Activated T-helper 1 cell treated with anti-CD3 and anti-CD28 coated beads, Interleukin-12 subunit alpha, Interleukin-12 subunit beta, Interleukin-2, Interleukin-4 antibody, amounts not matched to agents 30 ng/mL and 10 ng/mL and 1 ng/mL, durations not matched to agents 14 hours and 24 hours and 36 hours (primary cell): Measurements from ENCODE around the gene EFNA3. TPM values are rescaled to one million over a fixed set of nuclear protein-coding genes. Genes with fewer than 3 reads are reported as not detected.

Experiments
- DNase-seq: peaks from one replicate; pipeline ENCODE4 v3.0.0; 2021; ENCODE audit warnings: low spot score
- H3K27ac Mint-ChIP-seq: one replicate; pipeline ENCODE4 v1.8.0; 2021; ENCODE audit warnings: mild to moderate bottlenecking, mixed read lengths
- H3K27me3 Mint-ChIP-seq: one replicate; pipeline ENCODE4 v1.8.0; 2022; ENCODE audit warnings: mild to moderate bottlenecking, moderate library complexity, mixed read lengths; ENCODE audit not compliant: insufficient read depth
- H3K36me3 Mint-ChIP-seq: one replicate; pipeline ENCODE4 v1.8.0; 2021; ENCODE audit warnings: low read depth, mixed read lengths
- H3K4me1 Mint-ChIP-seq: one replicate; pipeline ENCODE4 v1.8.0; 2021; ENCODE audit warnings: low read depth, mixed read lengths
- H3K4me3 Mint-ChIP-seq: one replicate; pipeline ENCODE4 v1.8.0; 2021; ENCODE audit warnings: mild to moderate bottlenecking, moderate library complexity, mixed read lengths
- H3K9me3 Mint-ChIP-seq: one replicate; pipeline ENCODE4 v1.8.0; 2021; ENCODE audit warnings: mixed read lengths
- intact Hi-C: fragments of 100-400 bp; cut with micrococcal nuclease; formaldehyde crosslinking; loops from one replicate; pipeline ENCODE4 v1.15.1; 2024
- total RNA-seq: library from RNA; stranded (reverse); gene quantifications from 2 replicates; pipeline ENCODE4 v1.2.3, GENCODE V29; 2022

Gene EFNA3
- total RNA-seq, 1 donor from 2014 or later: 2.8 TPM

GRCh38 chr1:155051777-155052398 lies 26.7 kb upstream of the EFNA3 start:
- DNase-seq: peak; percentile 30
- intact Hi-C loops: loop anchor here (1.0 to 2.0 kb wide), 4 partner anchors 9 to 77 kb away; partner anchors contain the start of genes CKS1B and FLAD1
- Mint-ChIP-seq H3K4me1 (peaks cover 28% of the 10 kb centered on the region), H3K36me3 (peaks cover 5% of the 10 kb centered on the region), H3K9me3 (no peaks in the 10 kb centered on the region), H3K4me3 (peak overlapping the region; percentile 86), H3K27ac (peak overlapping the region; percentile 70), H3K27me3 (no peaks in the 10 kb centered on the region)

- H3K9me3 Mint-ChIP-seq: no peaks in the 10 kb centered on the region
- no peak for DNase-seq
- H3K36me3 Mint-ChIP-seq: peaks cover 5% of the 10 kb centered on the region
- H3K27ac Mint-ChIP-seq: peak overlapping the region; percentile 70
- intact Hi-C loops: loop anchor here (1.0 kb wide), 2 partner anchors 9 to 32 kb away; no protein-coding TSS in a partner anchor
- peak overlapping the region; percentile 86 for H3K4me3 Mint-ChIP-seq
- peaks cover 28% of the 10 kb centered on the region for H3K4me1 Mint-ChIP-seq
- no peaks in the 10 kb centered on the region for H3K27me3 Mint-ChIP-seq
These were observed 25.9 kb upstream of the EFNA3 start for GRCh38 chr1:155052439-155053395.

GRCh38 chr1:155053531-155054105 lies 25.0 kb upstream of the EFNA3 start:
- peaks cover 28% of the 10 kb centered on the region for H3K4me1 Mint-ChIP-seq
- peaks cover 5% of the 10 kb centered on the region for H3K36me3 Mint-ChIP-seq
- H3K27me3 Mint-ChIP-seq: no peaks in the 10 kb centered on the region
- DNase-seq: no peak
- no peaks in the 10 kb centered on the region for H3K9me3 Mint-ChIP-seq
- peak overlapping the region; percentile 70 for H3K4me3 Mint-ChIP-seq
- peak overlapping the region; percentile 21 for H3K27ac Mint-ChIP-seq
- intact Hi-C loops: no loop called here

GRCh38 chr1:155057104-155057503 lies 21.5 kb upstream of the EFNA3 start:
- intact Hi-C loops: no loop called here
- H3K9me3 Mint-ChIP-seq: no peaks in the 10 kb centered on the region
- no peak overlapping the region for H3K4me3 Mint-ChIP-seq
- H3K27ac Mint-ChIP-seq: no peak overlapping the region
- peaks cover 21% of the 10 kb centered on the region for H3K4me1 Mint-ChIP-seq
- peaks cover 10% of the 10 kb centered on the region for H3K36me3 Mint-ChIP-seq
- no peaks in the 10 kb centered on the region for H3K27me3 Mint-ChIP-seq
- no peak for DNase-seq

GRCh38 chr1:155057788-155058211 lies 20.8 kb upstream of the EFNA3 start:
- H3K36me3 Mint-ChIP-seq: peaks cover 10% of the 10 kb centered on the region
- peaks cover 20% of the 10 kb centered on the region for H3K4me1 Mint-ChIP-seq
- intact Hi-C loops: no loop called here
- H3K27me3 Mint-ChIP-seq: no peaks in the 10 kb centered on the region
- H3K9me3 Mint-ChIP-seq: no peaks in the 10 kb centered on the region
- no peak for DNase-seq
- H3K4me3 Mint-ChIP-seq: no peak overlapping the region
- no peak overlapping the region for H3K27ac Mint-ChIP-seq

- no peak for DNase-seq
- Mint-ChIP-seq H3K4me3 (no peak overlapping the region), H3K4me1 (peaks cover 31% of the 10 kb centered on the region), H3K27me3 (no peaks in the 10 kb centered on the region), H3K36me3 (peaks cover 10% of the 10 kb centered on the region), H3K9me3 (no peaks in the 10 kb centered on the region), H3K27ac (no peak overlapping the region)
- intact Hi-C loops: loop anchor here (1.0 to 5.0 kb wide), 7 partner anchors 8 to 453 kb away; partner anchors contain the start of genes ADAR and CKS1B
These were observed 17.9 kb upstream of the EFNA3 start for GRCh38 chr1:155060736-155061135.

GRCh38 chr1:155061381-155062150 lies 17.1 kb upstream of the EFNA3 start:
- no peaks in the 10 kb centered on the region for H3K27me3 Mint-ChIP-seq
- peaks cover 5% of the 10 kb centered on the region for H3K36me3 Mint-ChIP-seq
- peak overlapping the region; percentile 30 for H3K4me3 Mint-ChIP-seq
- intact Hi-C loops: loop anchor here (1.0 to 5.0 kb wide), 9 partner anchors 9 to 503 kb away; partner anchors contain the start of genes ADAR, CKS1B, SLC50A1 and UBE2Q1
- no peaks in the 10 kb centered on the region for H3K9me3 Mint-ChIP-seq
- no peak overlapping the region for H3K27ac Mint-ChIP-seq
- H3K4me1 Mint-ChIP-seq: peaks cover 31% of the 10 kb centered on the region
- peak; percentile 88 for DNase-seq

- H3K27ac Mint-ChIP-seq: no peak overlapping the region
- H3K4me1 Mint-ChIP-seq: peaks cover 31% of the 10 kb centered on the region
- intact Hi-C loops: loop anchor here (2.0 to 5.0 kb wide), 3 partner anchors 73 to 503 kb away; partner anchors contain the start of genes ADAR, SLC50A1 and UBE2Q1
- DNase-seq: no peak
- peaks cover 8% of the 10 kb centered on the region for H3K36me3 Mint-ChIP-seq
- no peaks in the 10 kb centered on the region for H3K9me3 Mint-ChIP-seq
- no peaks in the 10 kb centered on the region for H3K27me3 Mint-ChIP-seq
- no peak overlapping the region for H3K4me3 Mint-ChIP-seq
These were observed 16.4 kb upstream of the EFNA3 start for GRCh38 chr1:155062151-155062686.

- peak; percentile 67 for DNase-seq
- intact Hi-C loops: loop anchor here (1.0 to 5.0 kb wide), 8 partner anchors 8 to 504 kb away; partner anchors contain the start of genes ADAR, KRTCAP2, SLC50A1 and TRIM46
- Mint-ChIP-seq H3K4me1 (peaks cover 31% of the 10 kb centered on the region), H3K36me3 (peaks cover 8% of the 10 kb centered on the region), H3K4me3 (peak overlapping the region; percentile 87), H3K27me3 (no peaks in the 10 kb centered on the region), H3K9me3 (no peaks in the 10 kb centered on the region), H3K27ac (no peak overlapping the region)
These were observed 15.8 kb upstream of the EFNA3 start for GRCh38 chr1:155062702-155063411.

GRCh38 chr1:155063550-155064110 lies 15.0 kb upstream of the EFNA3 start, which contains the start of gene EFNA4:
EFNA4 (plus strand) TSS chr1:155063740; CDS start chr1:155063824, 84 bp downstream.
- H3K4me1 Mint-ChIP-seq: peaks cover 31% of the 10 kb centered on the region
- intact Hi-C loops: loop anchor here (1.0 to 5.0 kb wide), 9 partner anchors 8 to 505 kb away; partner anchors contain the start of genes ADAR, EFNA3, KRTCAP2 and SLC50A1

More at GRCh38 chr1:155063550-155064110, 15.0 kb upstream of the EFNA3 start, which contains the start of gene EFNA4:
- Mint-ChIP-seq H3K27me3 (no peaks in the 10 kb centered on the region), H3K27ac (peak within 1 kb of the TSS; percentile 79), H3K4me3 (peak within 1 kb of the TSS; percentile 93), H3K9me3 (no peaks in the 10 kb centered on the region), H3K36me3 (peaks cover 8% of the 10 kb centered on the region)
- DNase-seq: peak; percentile 83
